K562 (cell line): Measurements from ENCODE around the gene SCAMP5. TPM values are rescaled to one million over a fixed set of nuclear protein-coding genes. Genes with fewer than 3 reads are reported as not detected.

Experiments used
- CCNT2 ChIP-seq: IDR thresholded peaks from 2 replicates; pipeline ENCODE4 v1.6.1; 2011; ENCODE audit warnings: borderline replicate concordance, low read depth, mild to moderate bottlenecking, moderate library complexity, mixed read lengths, low read length; ENCODE audit not compliant: insufficient read length; ENCODE audit errors: extremely low read depth
- ELF1 ChIP-seq: fragments of 200-800 bp; sonication (Bioruptor generic); IDR thresholded peaks from 2 replicates; pipeline ENCODE4 v1.6.1; 2016; ENCODE audit warnings: missing genetic modification characterization, missing compliant biosample characterization
- HIVEP1 ChIP-seq: fragments of 250-450 bp; sonication (Bioruptor Pico); IDR thresholded peaks from 2 replicates; pipeline ENCODE4 v1.4.0; 2020; ENCODE audit warnings: mild to moderate bottlenecking
- MCM7 ChIP-seq, 2 experiments: fragments of 450-650 bp; IDR thresholded peaks; 2 replicates each; pipeline ENCODE4 v1.6.1; 2016 to 2018
- MEIS2 ChIP-seq: fragments of 450-650 bp; IDR thresholded peaks from 2 replicates; pipeline ENCODE4 v1.6.1; 2014; ENCODE audit warnings: mild to moderate bottlenecking; ENCODE audit not compliant: partially characterized antibody
- NEUROD1 ChIP-seq: fragments of 150-350 bp; IDR thresholded peaks from 2 replicates; pipeline ENCODE4 v1.6.1; 2014; ENCODE audit warnings: borderline replicate concordance, low read length, low read depth; ENCODE audit not compliant: partially characterized antibody
- NR2F6 ChIP-seq: fragments of 450-650 bp; formaldehyde crosslinking; IDR thresholded peaks from 2 replicates; pipeline ENCODE4 v1.4.0; 2020; ENCODE audit warnings: mild to moderate bottlenecking
- SIX5 ChIP-seq, 2 experiments: IDR thresholded peaks; 2 replicates each; pipeline ENCODE4 v1.6.1; 2011; ENCODE audit warnings: low read length in 2 of 2, borderline replicate concordance in 1 of 2, low read depth in 1 of 2, mild to moderate bottlenecking in 1 of 2, moderate library complexity in 1 of 2; ENCODE audit not compliant: insufficient read depth in 1 of 2
- TRIM25 ChIP-seq: fragments of 450-650 bp; IDR thresholded peaks from 2 replicates; pipeline ENCODE4 v1.7.0; 2016; ENCODE audit warnings: borderline replicate concordance
- ZFPM2 ChIP-seq: fragments of 250-450 bp; sonication (Bioruptor Pico); IDR thresholded peaks from 2 replicates; pipeline ENCODE4 v1.5.1; 2022; ENCODE audit warnings: mild to moderate bottlenecking
- polyA plus RNA-seq, 8 experiments: library from polyadenylated mRNA; depleted of rRNA in 4 of 8; stranded (reverse) in 5 of 8; unstranded in 3 of 8; fragments of >200 nt; fragmentation: Nextera tagmentation in 2 of 8; fragmentation: Illumina TruSeq in 1 of 8; extraction: Ambion mirVana in 2 of 8; extraction: Trizol in 1 of 8; gene quantifications; 2 replicates each; pipeline versions ENCODE4 v1.2.1 to v1.2.3, GENCODE V29; 2011 to 2014; ENCODE audit warnings: inconsistent platforms in 1 of 8, missing spikeins in 1 of 8
- total RNA-seq, 7 experiments: library from RNA; depleted of rRNA in 6 of 7; stranded (reverse); fragments of >200 nt in 6 of 7; fragmentation: Illumina TruSeq in 2 of 7; extraction: Trizol in 2 of 7; gene quantifications; 2 replicates each; pipeline versions ENCODE4 v1.2.1 to v1.2.3, GENCODE V29; 2011 to 2021; ENCODE audit warnings: low replicate concordance in 1 of 7
- TF ChIP-seq, protein P1 (sequence below), 2 experiments: fragments of 450-650 bp in 1 of 2; IDR thresholded peaks; 2 replicates each; pipeline ENCODE4 v1.6.1; 2011 to 2017; ENCODE audit warnings: low read depth in 2 of 2, antibody characterized with exemption in 1 of 2, borderline replicate concordance in 1 of 2, low read length in 1 of 2, mild to moderate bottlenecking in 1 of 2, mixed read lengths in 1 of 2; ENCODE audit not compliant: control insufficient read depth in 1 of 2
- TF ChIP-seq, protein P2 (sequence below): fragments of 450-650 bp; conservative IDR thresholded peaks from 2 replicates; pipeline ENCODE4 v1.6.1; 2016; ENCODE audit warnings: missing genetic modification characterization, low read depth, mild to moderate bottlenecking, missing compliant biosample characterization, moderate library complexity
- TF ChIP-seq, protein P3 (sequence below): fragments of 450-650 bp; IDR thresholded peaks from 2 replicates; pipeline ENCODE4 v1.6.1; 2017; ENCODE audit warnings: antibody characterized with exemption, mild to moderate bottlenecking
- TF ChIP-seq, protein P4 (sequence below): fragments of 450-650 bp; IDR thresholded peaks from 2 replicates; pipeline ENCODE4 v1.6.1; 2016; ENCODE audit warnings: missing biosample characterization, missing genetic modification characterization

Gene SCAMP5
- total and polyA plus RNA-seq, 9 of the 15 experiments (the other 6 are each of a cell fraction or from before 2014, with no cell fraction given) = 0.09 to 0.29 (median 0.19) TPM; not detected in 5

DNA sequence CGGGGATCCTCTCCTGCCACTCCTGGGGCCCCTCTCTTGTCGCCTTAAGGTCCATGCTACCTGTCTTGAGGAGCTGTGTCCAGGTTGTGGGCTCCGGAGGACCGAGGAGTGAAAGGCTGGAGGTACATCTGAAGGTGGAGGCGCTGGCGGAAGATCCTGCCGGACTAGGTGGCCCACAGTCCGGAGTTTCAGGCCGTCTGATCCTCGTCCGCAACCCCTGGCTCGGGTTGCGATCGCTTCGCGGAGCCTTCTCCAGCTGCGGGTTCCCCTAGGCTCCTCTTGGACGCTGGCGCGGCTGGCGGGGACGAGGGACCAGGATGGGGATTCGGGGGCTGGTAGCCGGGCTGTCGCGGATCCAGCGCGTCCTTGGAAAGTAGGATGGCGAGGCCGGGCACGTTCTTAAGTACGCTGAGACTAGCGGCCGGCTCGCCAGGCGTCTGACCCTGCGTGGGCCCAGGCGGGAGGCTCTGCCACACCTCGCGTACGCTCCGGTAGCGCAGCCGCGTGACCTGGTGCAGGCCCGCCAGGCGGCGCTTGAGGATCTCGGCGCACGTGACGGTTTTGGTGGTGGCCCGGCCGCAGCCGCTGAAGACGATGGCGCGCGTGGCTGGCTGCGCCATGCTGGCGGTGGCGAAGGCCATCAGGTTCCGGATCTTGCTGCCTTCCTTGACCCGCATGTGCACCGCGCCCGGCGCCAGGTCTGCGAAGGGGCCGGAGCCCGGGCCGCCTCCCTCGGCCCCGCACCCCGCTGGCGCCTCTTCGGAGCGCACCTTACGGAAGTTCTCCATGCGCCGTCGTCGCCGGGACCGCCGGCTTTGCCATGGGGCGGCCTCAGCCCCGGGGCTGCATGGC lies 39.3 kb upstream of the SCAMP5 start (continued):
- TF ChIP-seq SIX5 (IDR thresholded peaks at IDR 0.05; ENCODE audit: borderline replicate concordance in 1 of 2, insufficient read depth in 1 of 2, low read depth in 1 of 2, low read length in 2 of 2) (peak in 1 of 2 experiments; percentile 20; a peak in 1 of 4 replicates), MEIS2 (no peak), CCNT2 (peak; percentile 85), TRIM25 (no peak), NR2F6 (CRISPR knock-in tag) (no peak), ZFPM2 (CRISPR knock-in tag) (no peak), ELF1 (tag) (no peak), HIVEP1 (CRISPR knock-in tag) (no peak), NEUROD1 (no peak), MCM7 (IDR thresholded peaks at IDR 0.05) (no peak)
- TF ChIP-seq, protein P1, sequence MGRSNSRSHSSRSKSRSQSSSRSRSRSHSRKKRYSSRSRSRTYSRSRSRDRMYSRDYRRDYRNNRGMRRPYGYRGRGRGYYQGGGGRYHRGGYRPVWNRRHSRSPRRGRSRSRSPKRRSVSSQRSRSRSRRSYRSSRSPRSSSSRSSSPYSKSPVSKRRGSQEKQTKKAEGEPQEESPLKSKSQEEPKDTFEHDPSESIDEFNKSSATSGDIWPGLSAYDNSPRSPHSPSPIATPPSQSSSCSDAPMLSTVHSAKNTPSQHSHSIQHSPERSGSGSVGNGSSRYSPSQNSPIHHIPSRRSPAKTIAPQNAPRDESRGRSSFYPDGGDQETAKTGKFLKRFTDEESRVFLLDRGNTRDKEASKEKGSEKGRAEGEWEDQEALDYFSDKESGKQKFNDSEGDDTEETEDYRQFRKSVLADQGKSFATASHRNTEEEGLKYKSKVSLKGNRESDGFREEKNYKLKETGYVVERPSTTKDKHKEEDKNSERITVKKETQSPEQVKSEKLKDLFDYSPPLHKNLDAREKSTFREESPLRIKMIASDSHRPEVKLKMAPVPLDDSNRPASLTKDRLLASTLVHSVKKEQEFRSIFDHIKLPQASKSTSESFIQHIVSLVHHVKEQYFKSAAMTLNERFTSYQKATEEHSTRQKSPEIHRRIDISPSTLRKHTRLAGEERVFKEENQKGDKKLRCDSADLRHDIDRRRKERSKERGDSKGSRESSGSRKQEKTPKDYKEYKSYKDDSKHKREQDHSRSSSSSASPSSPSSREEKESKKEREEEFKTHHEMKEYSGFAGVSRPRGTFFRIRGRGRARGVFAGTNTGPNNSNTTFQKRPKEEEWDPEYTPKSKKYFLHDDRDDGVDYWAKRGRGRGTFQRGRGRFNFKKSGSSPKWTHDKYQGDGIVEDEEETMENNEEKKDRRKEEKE (IDR thresholded peaks at IDR 0.05; ENCODE audit: borderline replicate concordance in 1 of 2, control insufficient read depth in 1 of 2, low read depth in 2 of 2, low read length in 1 of 2) = 0 out of 4 replicates have a peak, but pooled peaks of 1 of the 2 experiments have one; percentile 23
- TF ChIP-seq, protein P2, sequence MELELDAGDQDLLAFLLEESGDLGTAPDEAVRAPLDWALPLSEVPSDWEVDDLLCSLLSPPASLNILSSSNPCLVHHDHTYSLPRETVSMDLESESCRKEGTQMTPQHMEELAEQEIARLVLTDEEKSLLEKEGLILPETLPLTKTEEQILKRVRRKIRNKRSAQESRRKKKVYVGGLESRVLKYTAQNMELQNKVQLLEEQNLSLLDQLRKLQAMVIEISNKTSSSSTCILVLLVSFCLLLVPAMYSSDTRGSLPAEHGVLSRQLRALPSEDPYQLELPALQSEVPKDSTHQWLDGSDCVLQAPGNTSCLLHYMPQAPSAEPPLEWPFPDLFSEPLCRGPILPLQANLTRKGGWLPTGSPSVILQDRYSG = 0 out of 2 replicates have a peak, but pooled peaks have one; percentile 44
- TF ChIP-seq, protein P3, sequence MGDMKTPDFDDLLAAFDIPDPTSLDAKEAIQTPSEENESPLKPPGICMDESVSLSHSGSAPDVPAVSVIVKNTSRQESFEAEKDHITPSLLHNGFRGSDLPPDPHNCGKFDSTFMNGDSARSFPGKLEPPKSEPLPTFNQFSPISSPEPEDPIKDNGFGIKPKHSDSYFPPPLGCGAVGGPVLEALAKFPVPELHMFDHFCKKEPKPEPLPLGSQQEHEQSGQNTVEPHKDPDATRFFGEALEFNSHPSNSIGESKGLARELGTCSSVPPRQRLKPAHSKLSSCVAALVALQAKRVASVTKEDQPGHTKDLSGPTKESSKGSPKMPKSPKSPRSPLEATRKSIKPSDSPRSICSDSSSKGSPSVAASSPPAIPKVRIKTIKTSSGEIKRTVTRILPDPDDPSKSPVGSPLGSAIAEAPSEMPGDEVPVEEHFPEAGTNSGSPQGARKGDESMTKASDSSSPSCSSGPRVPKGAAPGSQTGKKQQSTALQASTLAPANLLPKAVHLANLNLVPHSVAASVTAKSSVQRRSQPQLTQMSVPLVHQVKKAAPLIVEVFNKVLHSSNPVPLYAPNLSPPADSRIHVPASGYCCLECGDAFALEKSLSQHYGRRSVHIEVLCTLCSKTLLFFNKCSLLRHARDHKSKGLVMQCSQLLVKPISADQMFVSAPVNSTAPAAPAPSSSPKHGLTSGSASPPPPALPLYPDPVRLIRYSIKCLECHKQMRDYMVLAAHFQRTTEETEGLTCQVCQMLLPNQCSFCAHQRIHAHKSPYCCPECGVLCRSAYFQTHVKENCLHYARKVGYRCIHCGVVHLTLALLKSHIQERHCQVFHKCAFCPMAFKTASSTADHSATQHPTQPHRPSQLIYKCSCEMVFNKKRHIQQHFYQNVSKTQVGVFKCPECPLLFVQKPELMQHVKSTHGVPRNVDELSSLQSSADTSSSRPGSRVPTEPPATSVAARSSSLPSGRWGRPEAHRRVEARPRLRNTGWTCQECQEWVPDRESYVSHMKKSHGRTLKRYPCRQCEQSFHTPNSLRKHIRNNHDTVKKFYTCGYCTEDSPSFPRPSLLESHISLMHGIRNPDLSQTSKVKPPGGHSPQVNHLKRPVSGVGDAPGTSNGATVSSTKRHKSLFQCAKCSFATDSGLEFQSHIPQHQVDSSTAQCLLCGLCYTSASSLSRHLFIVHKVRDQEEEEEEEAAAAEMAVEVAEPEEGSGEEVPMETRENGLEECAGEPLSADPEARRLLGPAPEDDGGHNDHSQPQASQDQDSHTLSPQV = peak; percentile 87
- TF ChIP-seq, protein P4, sequence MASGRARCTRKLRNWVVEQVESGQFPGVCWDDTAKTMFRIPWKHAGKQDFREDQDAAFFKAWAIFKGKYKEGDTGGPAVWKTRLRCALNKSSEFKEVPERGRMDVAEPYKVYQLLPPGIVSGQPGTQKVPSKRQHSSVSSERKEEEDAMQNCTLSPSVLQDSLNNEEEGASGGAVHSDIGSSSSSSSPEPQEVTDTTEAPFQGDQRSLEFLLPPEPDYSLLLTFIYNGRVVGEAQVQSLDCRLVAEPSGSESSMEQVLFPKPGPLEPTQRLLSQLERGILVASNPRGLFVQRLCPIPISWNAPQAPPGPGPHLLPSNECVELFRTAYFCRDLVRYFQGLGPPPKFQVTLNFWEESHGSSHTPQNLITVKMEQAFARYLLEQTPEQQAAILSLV (tag) = no peak
